Measurements from ENCODE around the gene AFAP1.

Gene AFAP1

DNA sequence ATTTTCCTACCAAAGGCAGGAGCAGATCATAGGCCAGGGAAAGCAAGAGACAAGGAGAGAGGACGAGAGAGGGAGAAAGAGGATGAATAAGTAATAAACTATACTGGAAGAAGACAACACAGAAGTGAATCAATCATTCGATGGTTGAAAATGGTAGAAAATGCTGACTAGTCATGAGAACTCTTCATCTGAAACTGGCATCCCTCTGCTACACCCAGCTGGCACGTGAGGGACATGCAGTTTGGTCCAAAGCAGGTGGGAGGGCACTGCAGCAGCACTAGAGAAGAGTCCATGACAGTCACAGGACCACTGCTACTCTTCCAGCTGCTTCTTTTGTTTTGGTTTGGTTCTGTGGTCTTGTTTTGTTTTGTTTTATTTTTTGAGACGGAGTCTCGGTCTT is 74.1 kb downstream of the AFAP1 start:
- Histone ChIP-seq H3K27me3 (ENCODE audit: control insufficient read depth, insufficient read depth, low read length) (no peaks in the 10 kb centered on the region), H3K4me1 (ENCODE audit: control insufficient read depth, low read depth, low read length) (peaks cover 31% of the 10 kb centered on the region), H3K4me3 (ENCODE audit: low read length) (no peak overlapping the region), H3K9me3 (ENCODE audit: control insufficient read depth, low read depth, low read length) (no peaks in the 10 kb centered on the region), H3K36me3 (ENCODE audit: control insufficient read depth, low read depth, low read length) (no peaks in the 10 kb centered on the region), H3K9ac (ENCODE audit: low read length) (no peak overlapping the region), H3K27ac (ENCODE audit: low read length) (no peak overlapping the region)

DNA sequence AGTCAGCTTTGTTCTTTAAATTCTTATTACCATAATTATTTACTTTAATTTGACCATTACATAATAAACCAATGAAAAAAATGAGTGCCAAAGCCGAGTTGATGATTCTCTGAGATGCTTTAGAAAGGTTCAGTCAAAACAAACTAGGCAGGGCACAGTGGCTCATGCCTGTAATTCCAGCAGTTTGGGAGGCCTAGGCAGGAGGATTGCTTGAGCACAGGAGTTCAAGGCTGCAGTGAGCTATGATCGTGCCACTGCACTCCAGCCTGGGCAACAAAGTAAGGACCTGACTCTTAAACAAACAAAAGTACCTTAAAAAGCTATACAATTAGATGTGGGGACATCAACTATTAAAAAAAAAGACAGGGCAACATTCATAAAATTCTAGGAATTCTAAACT is 75.0 kb downstream of the AFAP1 start:
- H3K9me3 ChIP-seq (ENCODE audit: control insufficient read depth, low read depth, low read length) = no peaks in the 10 kb centered on the region
- no peak overlapping the region for H3K9ac ChIP-seq (ENCODE audit: low read length)
- no peaks in the 10 kb centered on the region for H3K27me3 ChIP-seq (ENCODE audit: control insufficient read depth, insufficient read depth, low read length)
- H3K4me3 ChIP-seq (ENCODE audit: low read length) = no peak overlapping the region
- H3K4me1 ChIP-seq (ENCODE audit: control insufficient read depth, low read depth, low read length) = peaks cover 36% of the 10 kb centered on the region
- no peaks in the 10 kb centered on the region for H3K36me3 ChIP-seq (ENCODE audit: control insufficient read depth, low read depth, low read length)
- H3K27ac ChIP-seq (ENCODE audit: low read length) = no peak overlapping the region

DNA sequence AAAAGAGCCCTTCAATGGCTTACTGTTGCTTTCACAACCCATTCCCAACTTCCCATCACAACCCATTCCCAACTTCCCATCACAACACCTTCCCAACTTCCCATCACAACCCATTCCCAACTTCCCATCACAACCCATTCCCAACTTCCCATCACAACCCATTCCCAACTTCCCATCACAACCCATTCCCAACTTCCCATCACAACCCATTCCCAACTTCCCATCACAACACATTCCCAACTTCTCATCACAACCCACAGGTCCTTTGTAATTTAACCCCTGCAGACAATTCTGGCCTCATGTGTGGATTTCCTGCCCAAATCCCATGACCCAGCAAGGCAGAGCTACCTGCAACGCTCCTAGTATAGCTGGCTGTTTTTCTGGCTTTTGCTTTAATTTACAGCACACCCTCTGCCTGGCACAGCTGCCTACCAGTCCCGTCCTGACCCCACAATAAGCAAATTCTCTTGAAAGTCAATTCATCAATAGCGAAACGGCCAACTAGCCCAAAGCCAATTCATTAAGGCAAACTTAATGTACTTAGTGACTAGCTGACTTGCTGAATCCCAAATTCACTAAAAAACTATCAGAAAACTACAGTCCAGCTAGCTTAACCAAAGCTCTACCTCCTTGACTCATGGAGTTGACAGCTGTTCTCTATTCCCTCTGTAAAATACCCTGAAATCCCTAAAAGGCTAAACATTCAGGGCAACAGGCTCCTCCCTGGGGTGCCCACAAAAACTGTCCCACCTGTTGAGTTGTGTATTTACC is 75.6 kb downstream of the AFAP1 start:
- H3K9me3 ChIP-seq (ENCODE audit: control insufficient read depth, low read depth, low read length) = no peaks in the 10 kb centered on the region
- no peaks in the 10 kb centered on the region for H3K27me3 ChIP-seq (ENCODE audit: control insufficient read depth, insufficient read depth, low read length)
- H3K27ac ChIP-seq (ENCODE audit: low read length) = no peak overlapping the region
- no peak overlapping the region for H3K9ac ChIP-seq (ENCODE audit: low read length)
- H3K4me3 ChIP-seq (ENCODE audit: low read length) = no peak overlapping the region
- no peaks in the 10 kb centered on the region for H3K36me3 ChIP-seq (ENCODE audit: control insufficient read depth, low read depth, low read length)
- H3K4me1 ChIP-seq (ENCODE audit: control insufficient read depth, low read depth, low read length) = peaks cover 36% of the 10 kb centered on the region

DNA sequence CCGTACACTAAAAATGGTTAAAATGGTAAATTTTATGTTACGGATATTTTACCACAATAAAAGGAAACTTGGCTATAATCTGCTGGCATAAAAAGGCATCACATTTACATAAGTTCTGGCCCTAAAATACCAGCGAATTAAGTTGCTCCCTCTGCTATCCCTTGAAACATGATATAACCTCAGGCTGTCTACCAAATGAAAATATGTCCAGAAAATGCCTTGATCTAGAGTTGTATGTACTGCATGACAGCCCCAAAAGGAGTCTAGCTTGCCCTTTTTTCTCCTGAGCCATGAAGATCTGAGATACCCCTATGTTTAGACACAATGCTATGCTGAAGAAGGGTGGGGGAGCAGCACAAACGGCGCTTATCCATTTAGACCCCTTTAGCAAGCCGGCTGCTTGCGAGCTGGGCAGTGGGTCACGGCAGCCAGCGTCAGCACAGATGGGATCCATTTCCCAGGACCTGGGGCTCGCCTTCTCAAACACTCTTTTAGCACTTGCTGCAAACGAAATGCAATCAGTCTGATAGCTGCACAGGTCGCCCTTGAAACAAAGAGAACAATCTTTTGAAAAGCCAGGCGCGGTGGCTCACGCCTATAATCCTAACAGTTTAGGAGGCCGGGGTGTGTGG is 77.0 kb downstream of the AFAP1 start:
- no peaks in the 10 kb centered on the region for H3K27me3 ChIP-seq (ENCODE audit: control insufficient read depth, insufficient read depth, low read length)
- no peak overlapping the region for H3K27ac ChIP-seq (ENCODE audit: low read length)
- peaks cover 36% of the 10 kb centered on the region for H3K4me1 ChIP-seq (ENCODE audit: control insufficient read depth, low read depth, low read length)
- no peak overlapping the region for H3K9ac ChIP-seq (ENCODE audit: low read length)
- no peaks in the 10 kb centered on the region for H3K36me3 ChIP-seq (ENCODE audit: control insufficient read depth, low read depth, low read length)
- no peak overlapping the region for H3K4me3 ChIP-seq (ENCODE audit: low read length)
- no peaks in the 10 kb centered on the region for H3K9me3 ChIP-seq (ENCODE audit: control insufficient read depth, low read depth, low read length)

DNA sequence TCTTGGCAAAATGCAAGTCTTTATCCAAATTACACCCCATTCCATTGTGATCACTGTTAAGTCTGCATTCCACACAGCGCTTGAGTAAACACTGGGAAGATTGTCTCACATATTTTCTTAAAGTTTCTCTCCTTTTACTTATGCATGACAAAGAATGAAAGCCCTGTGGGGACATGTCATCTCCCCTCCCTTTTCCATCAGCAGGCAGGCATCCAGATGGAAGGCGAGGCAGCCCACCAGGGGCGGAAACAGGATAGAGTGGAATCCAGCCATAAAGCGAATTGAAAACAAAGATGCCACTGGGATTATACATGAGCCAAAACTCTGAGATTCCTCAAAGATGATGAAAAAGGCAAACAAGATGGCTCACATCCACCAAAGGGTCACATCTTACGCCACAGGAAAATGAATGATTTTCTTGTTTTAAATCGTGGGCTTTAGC is 78.2 kb downstream of the AFAP1 start:
- Histone ChIP-seq H3K27ac (ENCODE audit: low read length) (peak overlapping the region; percentile 67), H3K4me3 (ENCODE audit: low read length) (peak overlapping the region; percentile 23), H3K27me3 (ENCODE audit: control insufficient read depth, insufficient read depth, low read length) (no peaks in the 10 kb centered on the region), H3K4me1 (ENCODE audit: control insufficient read depth, low read depth, low read length) (peaks cover 36% of the 10 kb centered on the region), H3K9me3 (ENCODE audit: control insufficient read depth, low read depth, low read length) (no peaks in the 10 kb centered on the region), H3K9ac (ENCODE audit: low read length) (peak overlapping the region; percentile 16), H3K36me3 (ENCODE audit: control insufficient read depth, low read depth, low read length) (no peaks in the 10 kb centered on the region)

DNA sequence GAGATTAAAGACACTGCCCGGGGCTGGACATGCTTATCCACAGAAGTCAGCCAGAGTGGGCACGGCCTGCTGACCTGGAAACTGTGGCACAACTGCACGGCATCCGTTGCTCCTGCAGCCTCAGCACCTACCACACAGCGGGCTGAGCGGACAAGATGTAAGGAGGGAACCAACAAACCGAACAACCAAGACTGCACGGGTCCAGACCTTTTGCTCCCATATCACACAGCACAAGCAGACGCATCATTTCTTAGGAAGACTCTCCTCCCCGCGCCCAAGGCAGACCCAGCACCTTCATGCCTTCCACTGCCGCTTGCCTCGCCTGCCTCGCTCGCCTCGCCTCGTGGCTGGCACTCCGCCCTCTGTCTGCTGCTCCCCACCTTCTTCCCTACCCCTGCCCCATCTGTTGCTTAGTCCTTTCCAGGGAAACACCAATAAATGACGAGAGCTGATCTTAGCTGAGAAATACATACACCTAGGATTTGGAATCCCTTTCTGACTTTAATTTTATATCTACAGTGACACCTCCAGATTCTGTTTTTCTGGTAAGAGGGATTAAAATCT is 79.0 kb downstream of the AFAP1 start:
- Histone ChIP-seq H3K4me1 (ENCODE audit: control insufficient read depth, low read depth, low read length) (peaks cover 36% of the 10 kb centered on the region), H3K27me3 (ENCODE audit: control insufficient read depth, insufficient read depth, low read length) (no peaks in the 10 kb centered on the region), H3K36me3 (ENCODE audit: control insufficient read depth, low read depth, low read length) (no peaks in the 10 kb centered on the region), H3K4me3 (ENCODE audit: low read length) (peak overlapping the region; percentile 23), H3K9ac (ENCODE audit: low read length) (peak overlapping the region; percentile 16), H3K27ac (ENCODE audit: low read length) (no peak overlapping the region), H3K9me3 (ENCODE audit: control insufficient read depth, low read depth, low read length) (no peaks in the 10 kb centered on the region)

DNA sequence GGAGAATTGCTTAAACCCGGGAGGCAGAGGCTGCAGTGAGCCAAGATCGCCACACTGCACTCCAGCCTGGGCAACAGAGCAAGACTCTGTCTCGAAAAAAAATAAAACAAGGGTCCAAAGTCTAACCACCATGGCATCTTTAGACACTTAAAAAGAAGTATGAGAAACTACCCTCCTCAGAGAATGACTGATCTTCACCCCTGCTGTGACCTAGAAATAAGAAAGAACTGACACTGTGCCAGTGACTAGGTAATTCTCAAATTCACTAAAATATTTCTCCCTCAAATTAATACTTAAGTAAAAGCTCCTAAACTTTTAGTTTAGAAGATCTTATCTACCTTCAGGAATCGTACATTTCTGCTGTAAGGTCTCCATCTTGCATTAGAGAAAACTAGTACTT is 80.3 kb downstream of the AFAP1 start:
- Histone ChIP-seq H3K4me3 (ENCODE audit: low read length) (no peak overlapping the region), H3K4me1 (ENCODE audit: control insufficient read depth, low read depth, low read length) (peaks cover 34% of the 10 kb centered on the region), H3K9ac (ENCODE audit: low read length) (no peak overlapping the region), H3K9me3 (ENCODE audit: control insufficient read depth, low read depth, low read length) (no peaks in the 10 kb centered on the region), H3K27ac (ENCODE audit: low read length) (no peak overlapping the region), H3K27me3 (ENCODE audit: control insufficient read depth, insufficient read depth, low read length) (no peaks in the 10 kb centered on the region), H3K36me3 (ENCODE audit: control insufficient read depth, low read depth, low read length) (no peaks in the 10 kb centered on the region)

DNA sequence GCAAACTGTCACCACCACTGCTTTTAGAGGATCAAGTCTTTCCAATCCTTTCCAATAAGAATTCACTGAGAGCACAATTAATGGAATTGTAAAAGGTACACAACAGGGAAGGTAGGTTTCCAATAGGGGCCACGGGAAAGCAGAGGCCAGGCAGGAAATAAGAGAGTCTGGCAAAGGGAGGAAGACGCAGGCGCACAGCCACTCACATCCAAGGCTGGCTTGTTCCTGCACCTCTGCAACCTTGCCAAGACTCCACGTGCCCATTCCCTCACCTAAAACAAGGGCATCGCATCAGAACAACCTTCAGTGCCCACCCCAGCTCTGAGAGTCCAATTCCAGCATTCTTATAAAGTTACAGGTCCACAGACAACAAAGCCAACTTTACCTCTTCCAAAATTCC is 81.2 kb downstream of the AFAP1 start:
- H3K36me3 ChIP-seq (ENCODE audit: control insufficient read depth, low read depth, low read length) = no peaks in the 10 kb centered on the region
- H3K9ac ChIP-seq (ENCODE audit: low read length) = no peak overlapping the region
- H3K27ac ChIP-seq (ENCODE audit: low read length) = no peak overlapping the region
- H3K27me3 ChIP-seq (ENCODE audit: control insufficient read depth, insufficient read depth, low read length) = no peaks in the 10 kb centered on the region
- peaks cover 31% of the 10 kb centered on the region for H3K4me1 ChIP-seq (ENCODE audit: control insufficient read depth, low read depth, low read length)
- no peak overlapping the region for H3K4me3 ChIP-seq (ENCODE audit: low read length)
- no peaks in the 10 kb centered on the region for H3K9me3 ChIP-seq (ENCODE audit: control insufficient read depth, low read depth, low read length)

DNA sequence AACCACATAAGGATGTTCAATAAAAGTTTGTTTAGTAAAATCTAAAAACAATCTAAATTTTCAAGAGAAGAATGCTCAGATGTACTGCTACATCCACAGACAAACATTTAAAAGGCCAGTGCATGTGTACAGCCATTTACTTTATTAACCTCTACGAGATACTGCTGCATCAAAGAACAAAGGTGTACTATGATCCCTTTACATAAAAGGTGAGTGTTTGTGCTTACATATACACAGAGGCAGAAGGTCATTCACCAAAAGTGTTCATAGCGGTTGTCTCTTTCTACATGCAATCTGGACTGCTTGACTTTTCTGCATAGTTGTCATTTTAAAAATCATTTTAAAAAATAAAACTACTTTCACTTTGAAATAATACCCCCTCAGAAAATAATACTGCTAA is 81.7 kb downstream of the AFAP1 start:
- no peak overlapping the region for H3K27ac ChIP-seq (ENCODE audit: low read length)
- H3K4me1 ChIP-seq (ENCODE audit: control insufficient read depth, low read depth, low read length) = peaks cover 27% of the 10 kb centered on the region
- H3K27me3 ChIP-seq (ENCODE audit: control insufficient read depth, insufficient read depth, low read length) = no peaks in the 10 kb centered on the region
- no peak overlapping the region for H3K9ac ChIP-seq (ENCODE audit: low read length)
- no peak overlapping the region for H3K4me3 ChIP-seq (ENCODE audit: low read length)
- no peaks in the 10 kb centered on the region for H3K9me3 ChIP-seq (ENCODE audit: control insufficient read depth, low read depth, low read length)
- no peaks in the 10 kb centered on the region for H3K36me3 ChIP-seq (ENCODE audit: control insufficient read depth, low read depth, low read length)

DNA sequence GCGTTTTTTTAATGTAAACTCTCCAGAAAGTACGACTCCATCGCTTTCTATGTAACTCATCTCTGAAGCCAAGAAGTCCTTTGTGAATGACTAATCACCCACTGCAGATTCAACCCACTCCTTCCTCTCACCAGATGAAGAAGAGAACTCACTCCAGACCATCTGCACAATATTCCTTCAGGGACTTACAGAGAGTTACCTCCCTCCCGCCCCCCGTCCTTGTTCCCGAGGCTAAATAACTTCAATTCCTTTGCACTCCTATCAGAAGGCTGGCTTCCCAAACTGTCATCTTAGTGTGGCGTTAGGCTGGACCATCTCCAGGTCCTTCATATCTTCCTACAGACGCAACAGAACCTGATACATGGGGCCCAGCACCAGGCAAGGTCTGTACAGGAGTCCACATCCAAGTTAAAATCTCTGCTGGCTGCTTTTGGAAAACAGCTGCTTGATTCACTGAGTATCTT is 82.4 kb downstream of the AFAP1 start:
- peaks cover 20% of the 10 kb centered on the region for H3K4me1 ChIP-seq (ENCODE audit: control insufficient read depth, low read depth, low read length)
- no peak overlapping the region for H3K9ac ChIP-seq (ENCODE audit: low read length)
- H3K27ac ChIP-seq (ENCODE audit: low read length) = no peak overlapping the region
- no peaks in the 10 kb centered on the region for H3K27me3 ChIP-seq (ENCODE audit: control insufficient read depth, insufficient read depth, low read length)
- H3K4me3 ChIP-seq (ENCODE audit: low read length) = no peak overlapping the region
- no peaks in the 10 kb centered on the region for H3K36me3 ChIP-seq (ENCODE audit: control insufficient read depth, low read depth, low read length)
- H3K9me3 ChIP-seq (ENCODE audit: control insufficient read depth, low read depth, low read length) = no peaks in the 10 kb centered on the region

DNA sequence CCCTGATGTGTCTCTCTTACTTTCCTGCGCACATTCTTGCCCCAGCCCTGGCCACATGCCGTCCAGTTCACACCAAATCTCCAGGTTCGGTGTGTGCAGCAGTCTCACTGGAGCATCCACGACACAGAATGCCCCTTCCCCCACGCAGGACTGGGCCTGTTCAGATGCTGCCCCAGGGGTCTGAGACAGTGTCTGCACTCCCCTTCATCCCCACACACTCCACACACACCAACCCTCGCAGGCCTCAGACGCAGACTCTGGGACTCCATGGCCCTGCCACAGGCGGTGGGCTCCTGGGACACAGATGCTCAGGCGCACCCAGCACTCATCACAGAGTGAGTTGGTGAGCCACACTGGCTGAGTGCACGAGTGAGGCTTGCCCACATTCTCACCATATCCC is 83.9 kb downstream of the AFAP1 start:
- no peaks in the 10 kb centered on the region for H3K36me3 ChIP-seq (ENCODE audit: control insufficient read depth, low read depth, low read length)
- H3K9me3 ChIP-seq (ENCODE audit: control insufficient read depth, low read depth, low read length) = no peaks in the 10 kb centered on the region
- H3K27ac ChIP-seq (ENCODE audit: low read length) = no peak overlapping the region
- H3K4me1 ChIP-seq (ENCODE audit: control insufficient read depth, low read depth, low read length) = peaks cover 6% of the 10 kb centered on the region
- no peak overlapping the region for H3K9ac ChIP-seq (ENCODE audit: low read length)
- H3K27me3 ChIP-seq (ENCODE audit: control insufficient read depth, insufficient read depth, low read length) = no peaks in the 10 kb centered on the region
- no peak overlapping the region for H3K4me3 ChIP-seq (ENCODE audit: low read length)
